ENCODE results near the gene DYNLT5. TPM values are rescaled to one million over a fixed set of nuclear protein-coding genes. Genes with fewer than 3 reads are reported as not detected.
A peak's percentile ranks its signal among the peaks of the same experiment; 100 is the strongest.

DYNLT5 gene
- total and polyA plus RNA-seq, 10 donors, result 0.09 to 2.5 (median 0.60) TPM; not detected in 2

GRCh38 chr1:66760506-66760905, 8.2 kb downstream of the DYNLT5 start:
- Histone ChIP-seq H3K4me1 (peaks cover 0 to 19% (median 8%) of the 10 kb centered on the region in 6 donors), H3K4me3 (no peak overlapping the region), H3K27ac (no peak overlapping the region), H3K36me3 (no peaks in the 10 kb centered on the region), H3K9me3 (no peaks in the 10 kb centered on the region), H3K27me3 (replicated peaks in 1 of 7) (peaks cover 0 to 4% (median 0%) of the 10 kb centered on the region in 7 donors)
- no peak for TF ChIP-seq POLR2AphosphoS5 (IDR thresholded peaks at IDR 0.05)
- TF ChIP-seq POLR2A (IDR thresholded peaks at IDR 0.05), result no peak
- no peak for TF ChIP-seq CTCF (IDR thresholded peaks at IDR 0.05 in 8 of 11, conservative IDR thresholded peaks at IDR 0.05 in 3 of 11)
- WGBS, 5 donors, result 82 to 97% (median 90%) methylated on average over 1 of the region's 1 CpG
- DNase-seq, result no peak
- intact Hi-C loops (cut with DNase I; ENCODE audit: low total_unique reads), result loop anchor here (5.0 to 10.0 kb wide), 2 partner anchors 452 to 734 kb away; no protein-coding TSS in a partner anchor

- no peaks in the 10 kb centered on the region for H3K36me3 ChIP-seq
- WGBS, 5 donors, result 48 to 90% (median 74%) methylated on average over 2 of the region's 2 CpGs
- TF ChIP-seq POLR2A (IDR thresholded peaks at IDR 0.05), result no peak
- no peak for TF ChIP-seq CTCF (IDR thresholded peaks at IDR 0.05 in 8 of 11, conservative IDR thresholded peaks at IDR 0.05 in 3 of 11)
- TF ChIP-seq POLR2AphosphoS5 (IDR thresholded peaks at IDR 0.05), result no peak
- H3K4me3 ChIP-seq, result no peak overlapping the region
- peak overlapping the region in 1 of 8 donors; percentile 26 for H3K27ac ChIP-seq
- intact Hi-C loops (cut with DNase I; ENCODE audit: low total_unique reads), result loop anchor here (5.0 to 10.0 kb wide), 2 partner anchors 451 to 734 kb away; no protein-coding TSS in a partner anchor
- H3K9me3 ChIP-seq, result no peaks in the 10 kb centered on the region
- no peaks in the 10 kb centered on the region for H3K27me3 ChIP-seq (replicated peaks in 1 of 7)
- DNase-seq, result no peak
- peaks cover 0 to 19% (median 8%) of the 10 kb centered on the region in 6 donors for H3K4me1 ChIP-seq
Observed at GRCh38 chr1:66761221-66761620, 9.0 kb downstream of the DYNLT5 start.

GRCh38 chr1:66764994-66765578, 12.8 kb downstream of the DYNLT5 start:
- no peak overlapping the region for H3K27ac ChIP-seq
- DNase-seq, result no peak
- peaks cover 0 to 6% (median 2%) of the 10 kb centered on the region in 6 donors for H3K4me1 ChIP-seq
- no peaks in the 10 kb centered on the region for H3K27me3 ChIP-seq (replicated peaks in 1 of 7)
- 26 to 37% (median 32%) methylated on average over 3 of the region's 3 CpGs for WGBS, 5 donors
- peak; percentile 52 to 76 (median 70) for TF ChIP-seq CTCF (IDR thresholded peaks at IDR 0.05 in 8 of 11, conservative IDR thresholded peaks at IDR 0.05 in 3 of 11)
- TF ChIP-seq POLR2AphosphoS5 (IDR thresholded peaks at IDR 0.05), result no peak
- no peak for TF ChIP-seq POLR2A (IDR thresholded peaks at IDR 0.05)
- intact Hi-C loops (cut with DNase I; ENCODE audit: low total_unique reads), result loop anchor here (5.0 to 10.0 kb wide), 3 partner anchors 377 to 730 kb away; no protein-coding TSS in a partner anchor
- H3K9me3 ChIP-seq, result no peaks in the 10 kb centered on the region
- no peak overlapping the region for H3K4me3 ChIP-seq
- no peaks in the 10 kb centered on the region for H3K36me3 ChIP-seq

- DNase-seq, result no peak
- peaks cover 0 to 6% (median 2%) of the 10 kb centered on the region in 6 donors for H3K4me1 ChIP-seq
- TF ChIP-seq POLR2AphosphoS5 (IDR thresholded peaks at IDR 0.05) (no peak), CTCF (IDR thresholded peaks at IDR 0.05 in 8 of 11, conservative IDR thresholded peaks at IDR 0.05 in 3 of 11) (no peak), POLR2A (IDR thresholded peaks at IDR 0.05) (no peak)
- no peak overlapping the region for H3K4me3 ChIP-seq
- H3K27me3 ChIP-seq (replicated peaks in 1 of 7), result no peaks in the 10 kb centered on the region
- H3K27ac ChIP-seq, result no peak overlapping the region
- H3K9me3 ChIP-seq, result no peaks in the 10 kb centered on the region
- H3K36me3 ChIP-seq, result no peaks in the 10 kb centered on the region
- intact Hi-C loops (cut with DNase I; ENCODE audit: low total_unique reads), result loop anchor here (5.0 to 10.0 kb wide), 2 partner anchors 375 to 727 kb away; no protein-coding TSS in a partner anchor
Observed at GRCh38 chr1:66767626-66768025, 15.4 kb downstream of the DYNLT5 start.

Measured in spleen (tissue), 11 donors.